Neural cell (in vitro differentiated cells): Measurements from ENCODE around the gene GIMAP6. TPM values are rescaled to one million over a fixed set of nuclear protein-coding genes. Genes with fewer than 3 reads are reported as not detected.

Source experiments
- H2AFZ ChIP-seq: fragments of 200-600, 300-800 bp; sonication (generic), shearing (Covaris generic); 2 replicates; pipeline ENCODE4 v1.6.0; 2014; ENCODE audit warnings: low read depth, mild to moderate bottlenecking, antibody characterized with exemption, low read length, moderate library complexity
- H3F3A ChIP-seq: fragments of 200-600 bp; shearing (Covaris generic); 2 replicates; pipeline ENCODE4 v1.6.1; 2016; ENCODE audit warnings: mild to moderate bottlenecking, moderate library complexity, mixed read lengths, antibody characterized with exemption, low read length; ENCODE audit not compliant: insufficient read depth, poor library complexity, severe bottlenecking
- H3K27ac ChIP-seq: fragments of 200-600, 300-800 bp; sonication (generic), shearing (Covaris generic); 2 replicates; pipeline ENCODE4 v1.5.1; 2014; ENCODE audit warnings: mild to moderate bottlenecking, low read length, moderate library complexity
- H3K27me3 ChIP-seq: fragments of 300-800, 200-600 bp; sonication (generic), shearing (Covaris generic); 2 replicates; pipeline ENCODE4 v1.6.0; 2014; ENCODE audit warnings: mild to moderate bottlenecking, low read depth, low read length, moderate library complexity; ENCODE audit not compliant: insufficient read depth
- H3K36me3 ChIP-seq: fragments of 300-800, 200-600 bp; sonication (generic), shearing (Covaris generic); 2 replicates; pipeline ENCODE4 v1.5.1; 2014; ENCODE audit warnings: mild to moderate bottlenecking, antibody characterized with exemption, low read length, moderate library complexity; ENCODE audit not compliant: insufficient read depth
- H3K4me2 ChIP-seq: fragments of 300-800, 200-600 bp; sonication (generic), shearing (Covaris generic); 2 replicates; pipeline ENCODE4 v1.6.0; 2014; ENCODE audit warnings: mild to moderate bottlenecking, low read length
- H3K4me3 ChIP-seq: fragments of 300-800, 200-600 bp; sonication (generic), shearing (Covaris generic); 2 replicates; pipeline ENCODE4 v1.5.1; 2014; ENCODE audit warnings: mild to moderate bottlenecking, low read length, moderate library complexity
- H3K79me2 ChIP-seq: fragments of 200-600 bp; shearing (Covaris generic); replicated peaks from 2 replicates; pipeline ENCODE4 v1.6.0; 2014; ENCODE audit warnings: mild to moderate bottlenecking, low read length, moderate library complexity; ENCODE audit not compliant: insufficient read depth
- H3K9ac ChIP-seq: fragments of 300-800, 200-600 bp; sonication (generic), shearing (Covaris generic); 2 replicates; pipeline ENCODE4 v1.6.1; 2016; ENCODE audit warnings: mild to moderate bottlenecking, low read length, mixed read lengths
- H3K9me2 ChIP-seq: fragments of 200-600 bp; shearing (Covaris generic); 2 replicates; pipeline ENCODE4 v1.6.1; 2016; ENCODE audit warnings: mild to moderate bottlenecking, low read length, mixed read lengths; ENCODE audit not compliant: insufficient read depth
- H3K9me3 ChIP-seq: fragments of 200-600, 300-800 bp; sonication (generic), shearing (Covaris generic); 2 replicates; pipeline ENCODE4 v1.6.1; 2016; ENCODE audit warnings: mild to moderate bottlenecking, mixed run types, low read length, moderate library complexity, mixed read lengths
- H4K20me1 ChIP-seq: fragments of 200-600 bp; shearing (Covaris generic); 2 replicates; pipeline ENCODE4 v1.6.1; 2016; ENCODE audit warnings: mild to moderate bottlenecking, mixed run types; ENCODE audit not compliant: insufficient read depth
- CTCF ChIP-seq: fragments of 450-650 bp; IDR thresholded peaks from 2 replicates; pipeline ENCODE4 v1.5.1; 2014; ENCODE audit warnings: antibody characterized with exemption, mild to moderate bottlenecking, moderate library complexity; ENCODE audit not compliant: poor library complexity, severe bottlenecking
- EP300 ChIP-seq: fragments of 450-650 bp; conservative IDR thresholded peaks from 2 replicates; pipeline ENCODE4 v1.6.1; 2014; ENCODE audit warnings: antibody characterized with exemption, mild to moderate bottlenecking, moderate library complexity; ENCODE audit not compliant: poor library complexity, severe bottlenecking
- EZH2 ChIP-seq: fragments of 200-600, 300-800 bp; shearing (Covaris generic), sonication (generic); IDR thresholded peaks from 2 replicates; pipeline ENCODE4 v1.6.1; 2014; ENCODE audit warnings: antibody characterized with exemption, low read length, borderline replicate concordance, mild to moderate bottlenecking; ENCODE audit not compliant: insufficient read depth, poor library complexity, severe bottlenecking
- MXI1 ChIP-seq: fragments of 450-650 bp; conservative IDR thresholded peaks from 2 replicates; pipeline ENCODE4 v1.6.1; 2014; ENCODE audit warnings: antibody characterized with exemption, mild to moderate bottlenecking; ENCODE audit not compliant: poor library complexity, severe bottlenecking
- POLR2AphosphoS5 ChIP-seq: IDR thresholded peaks from 2 replicates; pipeline ENCODE4 v1.6.1; 2012
- RAD21 ChIP-seq: fragments of 450-650 bp; conservative IDR thresholded peaks from 2 replicates; pipeline ENCODE4 v1.6.1; 2014; ENCODE audit warnings: antibody characterized with exemption, mild to moderate bottlenecking, moderate library complexity
- REST ChIP-seq: IDR thresholded peaks from 2 replicates; pipeline ENCODE4 v1.6.1; 2012; ENCODE audit warnings: borderline replicate concordance
- SMC3 ChIP-seq: fragments of 450-650 bp; conservative IDR thresholded peaks from 2 replicates; pipeline ENCODE4 v1.6.1; 2014; ENCODE audit warnings: antibody characterized with exemption, mild to moderate bottlenecking, moderate library complexity; ENCODE audit not compliant: poor library complexity
- TAF1 ChIP-seq: IDR thresholded peaks from 2 replicates; pipeline ENCODE4 v1.6.1; 2012; ENCODE audit warnings: low read depth
- polyA plus RNA-seq: library from polyadenylated mRNA; depleted of rRNA; stranded (reverse); fragments of >200 nt; gene quantifications from 2 replicates; pipeline ENCODE4 v1.2.3, GENCODE V29; 2014

GIMAP6 gene
- polyA plus RNA-seq, 1 donor from 2014 or later, result not detected

- H3K4me2 ChIP-seq, result no peak overlapping the region
- no peaks in the 10 kb centered on the region for H3K79me2 ChIP-seq
- no peaks in the 10 kb centered on the region for H3K36me3 ChIP-seq
- no peaks in the 10 kb centered on the region for H4K20me1 ChIP-seq
- no peak overlapping the region for H3K4me3 ChIP-seq
- H3K27ac ChIP-seq, result no peak overlapping the region
- no peak for TF ChIP-seq POLR2AphosphoS5
- TF ChIP-seq RAD21, result no peak
- no peak for TF ChIP-seq MXI1
- no peak for TF ChIP-seq SMC3
- no peak for TF ChIP-seq REST
- TF ChIP-seq EZH2, result no peak
- TF ChIP-seq EP300, result no peak
- TF ChIP-seq CTCF, result no peak
- no peak for TF ChIP-seq TAF1
- no peaks in the 10 kb centered on the region for H3K9me3 ChIP-seq
- H3K27me3 ChIP-seq, result no peaks in the 10 kb centered on the region
- no peaks in the 10 kb centered on the region for H3F3A ChIP-seq
- no peak overlapping the region for H2AFZ ChIP-seq
- no peaks in the 10 kb centered on the region for H3K9me2 ChIP-seq
- no peak overlapping the region for H3K9ac ChIP-seq
Observed at GRCh38 chr7:150668977-150669376, 36.8 kb upstream of the GIMAP6 start.

GRCh38 chr7:150668472-150668911 is 36.3 kb upstream of the GIMAP6 start:
- no peaks in the 10 kb centered on the region for H3K36me3 ChIP-seq
- no peaks in the 10 kb centered on the region for H3K9me3 ChIP-seq
- TF ChIP-seq TAF1 (no peak), EP300 (no peak), CTCF (no peak), RAD21 (no peak), EZH2 (no peak), MXI1 (no peak), SMC3 (no peak), REST (no peak), POLR2AphosphoS5 (no peak)
- no peaks in the 10 kb centered on the region for H3K27me3 ChIP-seq
- no peak overlapping the region for H3K4me3 ChIP-seq
- H3K9ac ChIP-seq, result no peak overlapping the region
- H4K20me1 ChIP-seq, result no peaks in the 10 kb centered on the region
- no peak overlapping the region for H2AFZ ChIP-seq
- H3F3A ChIP-seq, result no peaks in the 10 kb centered on the region
- no peak overlapping the region for H3K27ac ChIP-seq
- no peaks in the 10 kb centered on the region for H3K9me2 ChIP-seq
- H3K4me2 ChIP-seq, result no peak overlapping the region
- H3K79me2 ChIP-seq, result no peaks in the 10 kb centered on the region
